ENCODE measurements around the gene ADSS1.

The ADSS1 gene

GRCh38 chr14:104770851-104771272 lies 46.8 kb downstream of the ADSS1 start:
- DNase-seq = no peak

DNA sequence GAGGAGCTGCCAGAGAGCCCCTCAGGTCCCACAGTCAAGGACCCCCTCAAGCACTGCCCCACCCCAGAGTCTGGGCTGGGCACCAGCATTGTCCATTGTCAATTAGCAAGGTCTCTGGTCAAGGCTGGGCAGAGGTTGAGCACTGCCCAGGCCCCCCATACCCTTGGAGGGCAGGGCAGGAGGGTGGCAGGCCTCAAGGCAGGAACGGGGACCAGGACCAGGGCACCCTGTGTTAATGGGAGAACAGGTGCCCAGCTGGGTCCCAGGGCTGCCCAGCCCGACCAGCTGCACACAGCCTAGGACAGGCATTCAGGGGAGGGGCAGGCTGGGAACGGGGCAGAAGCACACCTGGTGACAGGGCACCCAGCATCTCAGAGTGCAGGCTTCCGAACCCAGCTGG lies 47.3 kb downstream of the ADSS1 start:
- no peak for DNase-seq

GRCh38 chr14:104771918-104772706 lies 48.1 kb downstream of the ADSS1 start:
- no peak for DNase-seq

- DNase-seq = no peak
These were observed 48.9 kb downstream of the ADSS1 start for GRCh38 chr14:104772707-104773504.

- no peak for DNase-seq
These were observed 49.8 kb downstream of the ADSS1 start for GRCh38 chr14:104773505-104774452.

DNA sequence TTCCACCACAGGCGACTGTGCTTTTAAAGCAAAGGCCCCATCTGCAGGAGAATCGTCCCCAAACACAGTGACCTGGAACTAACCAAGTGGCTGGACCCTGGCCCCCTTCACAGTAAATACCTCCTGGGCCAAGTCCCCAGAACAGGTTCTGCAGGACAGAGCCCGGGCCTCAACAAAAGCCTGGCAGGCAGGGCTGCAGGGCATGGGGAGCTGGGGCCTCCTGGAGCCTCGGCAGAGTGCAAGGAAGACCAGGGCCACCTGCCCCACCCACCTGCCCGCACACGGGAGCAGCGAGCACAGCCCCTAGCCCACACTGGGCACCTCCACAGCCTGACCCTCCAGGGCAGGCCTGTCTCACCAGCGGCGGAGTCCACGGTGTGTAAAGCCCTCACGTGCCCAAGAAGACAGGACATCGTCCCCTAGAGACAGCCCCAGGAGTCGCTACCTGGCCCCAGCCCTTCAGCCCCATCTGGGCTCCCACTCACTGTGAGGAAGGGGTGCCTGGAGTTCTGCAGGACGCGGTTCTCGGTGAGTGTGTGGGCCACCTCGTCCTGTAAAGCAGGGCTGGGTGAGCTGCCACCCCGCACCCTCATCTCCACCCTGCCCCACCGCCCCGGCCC lies 50.5 kb downstream of the ADSS1 start:
- no peak for DNase-seq

DNA sequence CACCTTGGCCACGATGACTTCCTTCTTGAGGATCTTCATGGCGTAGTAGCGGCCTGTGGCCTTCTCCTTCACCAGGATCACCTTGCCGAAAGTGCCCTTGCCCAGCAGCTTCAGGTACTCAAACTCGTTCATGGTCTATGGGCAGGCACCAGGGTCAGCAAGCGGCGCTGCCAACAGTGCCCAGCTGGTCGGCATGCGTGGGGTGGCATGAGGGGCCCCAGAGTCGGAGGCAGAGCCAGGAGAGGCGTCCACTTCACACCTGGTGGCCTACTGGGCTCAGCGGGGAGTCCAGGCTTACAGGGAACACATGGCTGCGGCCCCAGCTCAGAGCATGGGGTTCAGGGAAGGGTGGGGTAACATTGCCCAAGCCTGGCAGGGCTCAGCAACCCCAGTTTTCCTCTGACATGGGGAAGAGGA lies 51.1 kb downstream of the ADSS1 start:
- no peak for DNase-seq

DNA sequence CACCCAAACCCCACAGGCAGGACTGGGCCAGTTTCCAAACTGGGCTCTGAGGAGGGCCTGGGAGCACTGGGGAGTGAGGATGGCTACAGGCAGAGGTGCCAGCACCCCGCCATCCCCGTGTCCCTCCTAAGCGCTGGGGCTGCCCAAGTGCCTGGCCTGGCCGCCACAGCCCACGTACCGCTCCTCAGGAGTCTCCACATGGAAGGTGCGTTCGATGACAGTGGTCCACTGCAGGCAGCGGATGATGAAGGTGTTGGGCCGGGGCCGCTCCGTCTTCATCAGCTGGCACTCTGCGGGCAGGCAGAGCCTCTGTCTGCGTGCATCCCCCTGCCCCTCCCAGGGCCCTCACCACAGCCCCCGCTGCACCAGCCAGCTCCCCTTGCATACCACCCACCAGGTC lies 52.5 kb downstream of the ADSS1 start:
- no peak for DNase-seq

DNA sequence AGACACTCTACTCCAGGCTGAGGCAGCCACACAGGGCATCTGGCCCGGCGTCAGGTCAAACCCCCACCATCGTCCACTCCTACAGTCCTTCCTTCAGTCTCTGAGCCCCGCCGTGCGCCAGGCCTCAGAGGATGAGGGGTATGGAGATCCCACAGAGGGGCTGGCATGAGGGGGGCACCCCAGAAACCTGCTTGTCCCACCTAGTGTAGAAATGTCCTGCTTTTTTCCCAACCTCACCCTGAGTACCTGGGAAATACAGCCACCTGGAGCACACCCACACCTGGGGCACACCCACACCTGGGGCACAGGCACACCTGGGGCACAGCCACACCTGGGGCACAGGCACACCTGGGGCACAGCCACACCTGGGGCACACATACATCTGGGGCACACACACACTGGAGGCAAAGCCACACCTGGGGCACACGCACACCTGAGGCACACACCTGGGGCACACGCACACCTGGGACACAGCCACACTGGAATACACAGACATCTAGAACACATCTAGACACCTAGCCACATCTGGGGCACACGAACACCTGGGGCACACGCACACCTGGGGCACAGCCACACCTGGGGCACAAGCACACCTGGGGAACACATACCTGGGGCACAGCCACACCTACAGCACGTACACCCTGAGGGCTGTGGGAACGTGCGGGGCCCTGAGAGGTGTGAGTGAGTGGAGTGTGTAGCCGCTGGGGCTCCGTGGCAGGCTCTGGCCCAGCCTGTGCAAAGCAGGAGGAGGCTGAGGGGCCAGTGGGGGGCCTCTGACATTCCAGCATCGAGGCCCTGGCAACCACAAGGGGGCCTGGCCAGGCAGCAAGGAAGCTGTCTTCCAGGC lies 53.2 kb downstream of the ADSS1 start:
- DNase-seq = no peak

DNA sequence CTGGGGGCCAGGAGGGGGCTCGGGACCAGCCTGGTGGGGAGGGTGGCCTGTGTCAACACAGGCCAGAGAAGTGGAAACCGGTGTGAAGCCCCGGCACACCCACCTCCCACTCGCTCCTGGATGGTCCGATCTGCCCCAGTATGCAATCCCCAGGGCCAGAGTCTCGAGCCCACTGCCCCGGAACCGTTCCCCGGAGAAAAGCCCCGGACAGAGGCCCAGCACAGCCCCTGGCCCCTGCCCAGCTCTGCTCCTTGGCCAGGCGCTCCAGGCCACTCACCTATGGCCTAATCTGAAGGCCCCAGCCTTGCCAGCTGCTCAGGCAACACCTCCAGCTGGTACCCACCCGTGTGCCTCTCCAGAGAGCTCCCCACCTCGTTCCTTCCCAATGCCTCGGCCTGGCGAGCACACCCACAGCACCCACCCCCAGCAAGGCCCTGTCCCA lies 53.8 kb downstream of the ADSS1 start:
- DNase-seq = no peak

DNA sequence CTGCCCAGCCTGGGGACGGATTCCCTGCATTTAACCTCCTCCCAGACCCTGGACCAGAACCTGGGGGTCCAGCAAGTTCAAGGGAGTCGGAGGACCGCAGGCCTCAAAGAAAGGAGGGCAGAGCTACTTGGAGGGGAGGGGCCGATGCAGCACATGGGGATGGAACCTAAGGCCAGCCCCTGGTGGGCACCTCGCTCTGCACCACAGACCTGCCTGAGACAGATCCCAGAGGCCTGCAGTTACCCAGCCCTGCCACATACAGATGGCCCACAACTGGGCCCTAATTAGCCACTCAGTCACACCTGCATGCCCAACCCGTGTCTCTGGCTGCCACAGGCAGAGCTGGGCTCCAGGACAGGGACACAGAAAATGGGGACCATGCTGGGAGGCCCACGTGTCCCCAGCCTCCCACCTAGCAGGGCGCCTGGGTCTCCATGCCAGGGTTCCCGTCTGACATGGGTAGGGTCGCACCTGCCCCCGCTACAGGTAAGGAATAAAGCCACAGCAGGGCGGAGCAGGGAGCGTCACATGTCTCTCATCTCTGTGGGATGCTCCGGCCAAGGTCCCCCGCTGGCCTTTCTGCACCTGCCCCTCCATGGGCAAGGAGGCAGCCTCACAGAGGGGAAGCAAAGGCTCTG lies 54.8 kb downstream of the ADSS1 start:
- DNase-seq = no peak

DNA sequence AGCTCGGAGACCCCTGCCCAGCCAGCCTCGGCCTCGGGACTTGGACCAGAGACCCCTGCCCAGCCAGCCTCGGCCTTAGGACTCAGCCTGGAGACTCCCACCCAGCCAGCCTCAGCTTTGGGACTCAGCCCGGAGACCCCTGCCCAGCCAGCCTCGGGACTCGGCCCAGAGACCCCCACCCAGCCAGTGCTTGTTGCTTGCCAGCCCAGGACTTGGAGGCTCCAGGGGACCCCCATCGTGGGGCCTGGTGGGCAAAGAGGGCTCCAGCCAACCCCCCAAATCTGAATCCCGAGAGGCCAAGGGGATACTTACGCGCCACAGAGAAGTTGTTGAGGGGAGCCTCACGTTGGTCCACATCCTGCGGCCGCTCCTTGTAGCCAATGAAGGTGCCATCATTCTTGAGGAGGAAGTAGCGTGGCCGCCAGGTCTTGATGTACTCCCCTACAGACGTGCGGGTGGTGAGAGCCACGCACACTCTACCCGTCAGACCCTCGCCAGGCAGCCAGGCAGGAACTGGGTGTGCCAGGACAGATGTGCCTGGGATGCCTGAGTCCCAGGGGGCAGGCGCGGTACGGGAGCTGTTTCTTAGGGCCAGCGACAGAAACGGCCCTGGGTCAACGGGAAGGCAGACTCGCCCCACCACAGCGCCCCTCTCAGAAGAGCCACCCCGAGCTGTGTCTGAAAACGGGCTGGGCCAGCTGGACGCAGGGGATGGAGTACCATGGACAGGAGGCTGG lies 55.9 kb downstream of the ADSS1 start:
- DNase-seq = no peak

GRCh38 chr14:104780513-104781030 lies 56.5 kb downstream of the ADSS1 start:
- no peak for DNase-seq

GRCh38 chr14:104781271-104782077 lies 57.4 kb downstream of the ADSS1 start:
- DNase-seq = no peak

- no peak for DNase-seq
These were observed 58.2 kb downstream of the ADSS1 start for GRCh38 chr14:104782086-104782807.

DNA sequence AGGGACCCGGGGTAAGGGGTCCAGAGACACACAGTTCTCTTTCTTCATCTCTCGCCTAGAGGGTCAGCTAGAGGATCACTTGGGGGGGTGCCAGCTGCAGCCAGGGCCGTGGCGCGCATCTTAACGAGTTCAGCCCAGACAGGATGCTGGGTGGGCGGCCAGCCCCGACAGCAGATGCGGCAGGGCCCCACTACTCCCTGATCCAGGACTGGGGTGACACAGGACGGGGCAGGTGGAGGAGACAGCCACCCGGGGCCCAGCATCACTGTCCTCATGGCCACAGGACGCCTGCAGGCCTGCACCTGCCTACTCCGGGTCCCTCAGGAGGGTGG lies 58.7 kb downstream of the ADSS1 start:
- DNase-seq = no peak

GRCh38 chr14:104783484-104784217 lies 59.6 kb downstream of the ADSS1 start:
- no peak for DNase-seq

- DNase-seq = no peak
These were observed 60.2 kb downstream of the ADSS1 start for GRCh38 chr14:104784218-104784568.
